ENCODE measurements around the gene HSPA12B.

Gene HSPA12B

GRCh38 chr20:3697588-3698305 lies 34.7 kb upstream of the HSPA12B start:
- no peak overlapping the region for H3K27ac ChIP-seq
- no peak for TF ChIP-seq CTCF (conservative IDR thresholded peaks at IDR 0.05)
- no peak for TF ChIP-seq ZFX (IDR thresholded peaks at IDR 0.05)

GRCh38 chr20:3698591-3699001 lies 33.9 kb upstream of the HSPA12B start:
- no peak for TF ChIP-seq ZFX (IDR thresholded peaks at IDR 0.05)
- no peak for TF ChIP-seq CTCF (conservative IDR thresholded peaks at IDR 0.05)
- no peak overlapping the region for H3K27ac ChIP-seq

- TF ChIP-seq ZFX (IDR thresholded peaks at IDR 0.05) (no peak), CTCF (conservative IDR thresholded peaks at IDR 0.05) (no peak)
- no peak overlapping the region for H3K27ac ChIP-seq
These were observed 33.4 kb upstream of the HSPA12B start for GRCh38 chr20:3699037-3699436.

GRCh38 chr20:3701061-3701998 lies 31.2 kb upstream of the HSPA12B start:
- H3K27ac ChIP-seq, result no peak overlapping the region
- no peak for TF ChIP-seq ZFX (IDR thresholded peaks at IDR 0.05)
- TF ChIP-seq CTCF (conservative IDR thresholded peaks at IDR 0.05), result no peak

- no peak overlapping the region for H3K27ac ChIP-seq
- no peak for TF ChIP-seq ZFX (IDR thresholded peaks at IDR 0.05)
- TF ChIP-seq CTCF (conservative IDR thresholded peaks at IDR 0.05), result no peak
These were observed 29.7 kb upstream of the HSPA12B start for GRCh38 chr20:3702611-3703391.

GRCh38 chr20:3704087-3704486 lies 28.4 kb upstream of the HSPA12B start:
- TF ChIP-seq ZFX (IDR thresholded peaks at IDR 0.05) (no peak), CTCF (conservative IDR thresholded peaks at IDR 0.05) (no peak)
- H3K27ac ChIP-seq, result no peak overlapping the region
